GM19043 (cell line): ENCODE results near the gene USF1.
"Not testable (repeated sequence)": the region's sequence is repeated elsewhere in the genome, so short reads cannot be mapped to it uniquely, and the experiment has no call there.

ENCODE experiments used
- ATAC-seq: cut with Tn5 transposase; IDR thresholded peaks from one replicate; pipeline ENCODE4 v1.9.1; 2021; ENCODE audit warnings: low read depth; ENCODE audit not compliant: unreplicated experiment

USF1 gene

GRCh38 chr1:161048949-161049722, 3.4 kb upstream of the USF1 start:
- no peak for ATAC-seq

- no peak for ATAC-seq
Measured at GRCh38 chr1:161047436-161048420, 2.0 kb upstream of the USF1 start.

DNA sequence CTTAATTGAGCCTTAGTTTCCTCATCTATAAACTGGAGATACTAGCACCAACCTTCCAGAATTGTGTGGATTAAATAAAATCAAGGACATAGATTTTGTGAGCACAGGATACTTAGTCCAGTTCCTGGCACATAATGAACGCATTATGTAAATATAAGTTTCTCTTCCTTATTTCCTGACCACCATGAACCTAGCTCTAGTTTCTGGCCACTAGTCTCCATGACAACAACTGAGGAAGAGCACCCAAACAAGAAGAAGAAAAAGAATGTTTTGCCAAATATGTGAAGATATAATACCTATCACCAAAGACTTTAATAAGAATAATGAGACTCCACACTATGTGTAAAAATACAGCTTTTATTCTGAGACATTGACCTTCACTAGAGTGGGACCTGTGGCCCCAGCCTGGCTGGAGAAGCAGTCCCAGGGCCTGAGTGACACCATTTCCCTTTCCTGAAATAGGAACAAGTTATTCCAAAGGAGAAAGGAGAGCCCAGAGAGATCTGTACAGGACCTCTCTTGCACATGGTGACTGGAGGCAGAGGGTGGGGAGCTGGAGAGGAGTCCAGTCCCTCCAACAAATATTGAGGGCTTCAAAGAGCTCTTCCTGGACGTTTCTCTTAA, 940 bp upstream of the USF1 start:
- peak; percentile 61 for ATAC-seq

GRCh38 chr1:161044908-161045735, 655 bp downstream of the USF1 start:
- ATAC-seq = peak; percentile 42

DNA sequence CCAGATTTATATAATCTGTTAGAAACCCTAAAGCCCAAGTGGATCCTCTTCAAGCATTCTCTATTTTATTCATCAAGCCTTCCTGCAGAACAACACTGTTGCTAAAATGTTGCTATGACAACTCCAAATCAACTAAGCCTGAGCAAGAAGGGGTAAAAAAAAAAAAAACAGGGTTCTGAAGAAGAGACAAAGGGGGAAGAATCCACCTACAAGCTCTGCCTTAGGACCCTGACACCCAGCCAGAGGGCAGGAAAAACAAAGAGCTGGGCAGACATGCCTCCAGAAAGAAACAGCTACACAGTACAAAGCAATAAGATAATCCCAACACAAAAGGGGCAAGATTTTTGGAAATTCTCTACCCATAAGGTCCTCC, 1.3 kb downstream of the USF1 start:
- no peak for ATAC-seq

DNA sequence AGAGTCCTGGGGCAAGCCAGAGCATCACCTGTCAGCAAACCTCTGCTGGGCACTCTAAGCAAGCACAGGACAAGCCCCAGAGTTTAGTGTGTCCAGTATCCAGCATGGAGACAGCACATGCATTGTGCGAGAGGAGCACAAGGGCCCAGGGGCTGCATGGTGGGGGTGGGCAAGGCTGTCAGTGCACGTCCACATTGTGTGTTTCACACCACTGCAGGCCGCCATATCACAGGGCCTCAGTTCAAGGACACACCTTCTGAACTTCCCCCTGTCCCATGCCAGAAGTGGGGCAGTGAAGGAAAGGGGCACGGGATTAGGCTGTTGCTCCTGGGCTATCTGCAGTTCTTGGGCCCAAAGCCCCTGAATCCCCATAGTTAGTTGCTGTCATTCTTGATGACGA, 6.2 kb downstream of the USF1 start:
- no peak for ATAC-seq

- no peak for ATAC-seq
Measured at GRCh38 chr1:161039154-161039545, 6.6 kb downstream of the USF1 start.

- ATAC-seq = peak; percentile 81
Measured at GRCh38 chr1:161038523-161039153, 7.1 kb downstream of the USF1 start, which contains the start of gene TSTD1. TSS of gene TSTD1 (minus strand) at chr1:161038964. CDS start at chr1:161038889, 75 bp downstream.

DNA sequence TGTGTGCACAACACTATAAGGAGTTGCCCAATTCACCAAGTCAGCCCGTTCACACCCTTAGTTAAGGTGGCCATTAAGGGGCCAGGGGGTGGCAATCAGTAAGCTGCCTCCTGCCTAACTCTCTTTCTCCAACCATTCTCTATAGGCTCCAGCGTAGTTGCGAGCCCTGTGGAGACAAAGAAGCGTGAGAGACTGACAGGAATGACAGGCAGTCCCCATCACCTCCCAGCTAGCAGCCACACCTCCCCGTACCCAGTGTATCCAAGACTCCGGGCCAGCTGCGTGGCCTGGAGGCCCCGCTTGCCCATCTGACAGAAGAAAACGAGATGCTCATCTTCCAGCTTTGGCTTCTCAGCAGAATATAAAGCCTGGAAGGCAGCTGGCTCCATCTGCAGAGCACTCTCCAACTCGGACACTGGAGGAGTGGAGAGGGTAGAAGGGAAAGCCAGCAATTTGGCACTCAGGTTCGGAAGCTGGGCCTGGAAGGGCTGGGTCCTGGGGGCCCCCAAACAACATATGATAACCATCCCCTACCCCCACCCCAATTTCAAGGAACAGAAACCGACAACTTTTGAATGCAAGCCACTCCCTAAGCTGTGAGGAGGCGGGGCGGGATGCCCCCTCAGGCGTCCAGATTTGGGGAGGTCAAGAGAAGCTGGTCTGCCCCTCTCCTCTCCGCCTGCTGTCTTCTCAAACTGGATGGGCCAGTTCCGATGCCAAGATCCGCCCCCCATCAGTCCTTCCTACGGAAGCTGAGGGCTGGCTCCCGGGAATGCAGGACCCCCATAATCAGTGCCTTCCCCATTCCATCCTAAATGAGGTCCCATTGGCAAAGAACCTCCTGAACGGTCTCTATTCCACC, 7.9 kb downstream of the USF1 start:
- ATAC-seq = no peak

GRCh38 chr1:161033751-161034150, 12.0 kb downstream of the USF1 start:
- no peak for ATAC-seq

GRCh38 chr1:161032409-161032808, 13.4 kb downstream of the USF1 start:
- no peak for ATAC-seq

GRCh38 chr1:161031874-161032273, 13.9 kb downstream of the USF1 start:
- ATAC-seq = no peak

DNA sequence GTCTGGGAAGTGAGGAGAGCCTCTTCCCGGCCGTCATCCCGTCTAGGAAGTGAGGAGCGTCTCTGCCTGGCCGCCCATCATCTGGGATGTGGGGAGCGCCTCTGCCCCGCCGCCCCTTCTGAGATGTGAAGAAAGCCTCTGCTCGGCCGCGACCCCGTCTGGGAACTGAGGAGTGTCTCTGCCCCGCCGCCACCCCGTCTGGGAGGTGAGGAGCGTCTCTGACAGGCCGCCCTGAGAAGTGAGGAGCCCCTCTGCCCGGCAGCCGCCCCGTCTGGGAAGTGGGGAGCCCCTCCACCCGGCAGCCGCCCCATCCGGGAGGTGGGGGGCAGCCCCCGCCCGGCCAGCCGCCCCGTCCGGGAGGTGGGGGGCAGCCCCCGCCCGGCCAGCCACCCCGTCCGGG, 16.3 kb downstream of the USF1 start:
- not testable (repeated sequence) for ATAC-seq

- ATAC-seq = not testable (repeated sequence)
Measured at GRCh38 chr1:161026954-161027353, 18.8 kb downstream of the USF1 start.

GRCh38 chr1:161022432-161022831, 23.3 kb downstream of the USF1 start:
- not testable (repeated sequence) for ATAC-seq

DNA sequence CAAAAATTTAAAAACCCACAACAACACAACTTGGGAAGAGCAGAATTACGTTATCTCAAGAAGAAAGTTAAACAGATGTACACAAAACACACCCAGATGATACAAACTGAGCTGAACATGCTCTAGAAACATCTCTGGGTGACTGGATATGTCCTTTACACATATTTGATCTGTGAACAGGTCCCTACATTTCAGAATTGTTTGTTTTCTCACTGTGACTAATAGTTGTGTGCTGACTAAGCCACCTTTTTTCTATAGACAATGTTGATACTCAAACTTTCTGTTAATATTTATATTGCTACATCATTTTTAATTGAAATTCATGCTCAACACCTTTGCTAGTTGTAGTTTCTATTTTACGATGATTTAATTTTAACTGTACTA, 23.8 kb downstream of the USF1 start:
- no peak for ATAC-seq

- ATAC-seq = peak; percentile 79
Measured at GRCh38 chr1:161021165-161021969, 24.4 kb downstream of the USF1 start.
